ENCODE data around the gene NR2E1.

The NR2E1 gene

DNA sequence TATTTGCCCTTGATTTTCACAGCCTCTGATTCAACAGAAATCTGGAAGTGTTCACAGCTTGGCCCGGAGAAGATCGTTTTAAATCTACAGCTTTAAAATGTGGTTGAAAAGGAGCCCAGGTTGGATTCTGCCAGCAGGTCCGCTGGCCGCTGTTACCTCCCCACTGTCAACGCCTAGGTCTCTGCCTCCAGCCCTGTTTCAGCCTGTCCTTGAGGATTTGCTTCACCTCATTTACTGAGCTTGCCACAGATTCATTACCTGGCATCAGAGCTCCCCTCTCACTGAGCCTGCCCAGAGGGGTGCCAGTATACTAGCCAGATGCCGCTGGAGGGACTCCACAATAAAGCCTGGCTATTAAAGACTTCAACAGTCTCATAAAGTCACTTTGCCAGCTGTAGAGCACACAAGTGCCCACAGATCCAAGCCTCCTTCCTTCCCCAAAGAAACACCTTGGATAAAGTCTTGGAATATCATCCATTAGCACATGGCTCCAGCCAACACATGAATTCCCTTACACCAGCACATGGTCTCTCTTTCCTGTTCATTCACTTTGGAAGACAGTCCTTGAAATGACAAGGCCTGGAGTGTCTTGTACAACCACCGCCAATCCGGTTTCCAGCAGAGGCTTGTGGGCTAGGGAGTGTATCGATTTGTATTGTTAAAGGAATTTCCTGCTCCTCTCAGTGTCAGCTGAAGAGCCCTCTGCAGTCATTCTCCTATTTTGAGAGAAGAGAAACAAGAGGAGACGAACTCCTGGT, 9.5 kb upstream of the NR2E1 start:
- no peak for DNase-seq (ENCODE audit: low read depth)

GRCh38 chr6:108156938-108157233, 8.9 kb upstream of the NR2E1 start:
- no peak for DNase-seq (ENCODE audit: low read depth)

DNA sequence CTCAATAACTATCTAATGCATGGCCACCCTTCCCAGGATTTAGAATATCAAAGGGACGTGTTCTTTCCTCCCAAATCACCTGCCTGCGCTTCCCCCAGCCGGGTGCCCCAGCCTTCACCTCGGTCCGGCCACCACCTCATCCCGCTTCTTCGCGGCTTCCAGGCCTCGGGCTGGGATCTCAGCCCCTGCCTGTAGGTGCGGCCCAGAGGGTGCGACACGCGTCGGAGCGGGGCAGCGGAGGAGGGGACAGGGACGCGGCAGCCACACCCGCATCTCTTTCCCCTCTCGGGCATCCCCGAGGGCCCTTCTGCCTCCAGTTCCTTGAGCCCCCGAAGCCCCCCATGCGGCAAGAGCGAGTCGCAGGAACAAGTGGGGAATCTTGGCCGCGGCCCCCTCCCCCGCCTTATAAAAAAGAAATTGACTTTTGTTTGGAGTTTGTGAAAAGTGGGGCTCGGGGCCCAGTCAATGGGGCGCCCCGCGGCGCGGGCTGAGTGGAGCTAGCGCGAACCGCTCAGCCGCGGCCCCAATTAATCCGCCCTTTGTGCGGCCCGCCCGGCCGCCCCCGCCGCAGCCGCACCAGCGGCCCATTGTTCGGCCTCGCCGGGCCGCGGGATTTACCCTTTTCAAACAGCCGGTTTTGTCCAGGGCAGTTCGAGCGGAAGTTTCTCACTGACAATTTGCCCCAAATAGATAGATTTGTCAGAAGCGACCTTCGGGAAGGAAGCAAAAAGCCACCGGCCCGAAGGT, 8.4 kb upstream of the NR2E1 start:
- DNase-seq (ENCODE audit: low read depth), result no peak

GRCh38 chr6:108157981-108158525, 7.8 kb upstream of the NR2E1 start:
- no peak for DNase-seq (ENCODE audit: low read depth)

GRCh38 chr6:108159981-108160380, 5.8 kb upstream of the NR2E1 start:
- DNase-seq (ENCODE audit: low read depth), result no peak

DNA sequence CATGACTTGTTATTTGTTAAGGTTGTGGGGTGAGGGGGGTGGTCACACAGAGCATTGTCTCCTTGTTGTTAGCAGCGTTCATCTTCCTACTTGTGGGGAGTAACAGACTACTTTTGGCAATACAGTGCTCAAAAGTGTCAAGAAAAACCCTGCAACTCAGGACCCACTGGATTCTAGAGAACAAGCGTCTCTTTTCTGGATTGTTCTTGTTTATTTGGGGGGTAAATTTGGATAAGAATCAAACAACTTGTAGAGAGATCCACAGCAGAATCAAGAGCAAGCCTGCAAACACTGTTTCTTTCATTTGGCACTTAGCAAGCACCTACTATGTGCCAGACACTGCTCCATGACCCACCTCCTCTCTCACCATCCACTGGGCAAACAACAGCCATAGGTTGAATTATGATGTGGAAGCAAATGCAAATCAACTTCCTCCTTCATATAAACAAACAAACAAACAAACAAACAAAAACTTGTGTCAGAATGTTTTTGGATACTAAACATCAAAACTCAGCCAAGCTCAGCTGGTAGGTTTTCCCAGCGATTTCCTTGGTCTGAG, 4.0 kb upstream of the NR2E1 start:
- DNase-seq (ENCODE audit: low read depth), result no peak

DNA sequence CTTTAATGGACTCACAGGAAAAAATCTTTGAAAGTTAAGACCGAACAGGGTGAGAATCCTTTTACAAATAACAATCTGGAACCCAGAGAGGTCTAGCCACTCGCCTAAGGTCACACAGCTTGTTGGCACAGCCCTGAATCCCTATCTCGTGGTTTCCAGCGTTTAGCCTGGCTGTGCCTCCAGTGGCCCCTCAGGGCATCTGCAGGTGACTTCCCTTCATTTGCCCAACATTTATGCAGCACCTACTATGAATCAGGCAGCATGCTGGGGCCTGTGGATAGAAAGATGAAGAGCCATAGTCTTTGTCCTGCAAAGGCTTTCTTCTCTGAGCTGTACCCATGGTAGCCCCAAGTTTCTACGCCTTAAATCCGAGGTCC, 2.6 kb upstream of the NR2E1 start:
- no peak for DNase-seq (ENCODE audit: low read depth)

DNA sequence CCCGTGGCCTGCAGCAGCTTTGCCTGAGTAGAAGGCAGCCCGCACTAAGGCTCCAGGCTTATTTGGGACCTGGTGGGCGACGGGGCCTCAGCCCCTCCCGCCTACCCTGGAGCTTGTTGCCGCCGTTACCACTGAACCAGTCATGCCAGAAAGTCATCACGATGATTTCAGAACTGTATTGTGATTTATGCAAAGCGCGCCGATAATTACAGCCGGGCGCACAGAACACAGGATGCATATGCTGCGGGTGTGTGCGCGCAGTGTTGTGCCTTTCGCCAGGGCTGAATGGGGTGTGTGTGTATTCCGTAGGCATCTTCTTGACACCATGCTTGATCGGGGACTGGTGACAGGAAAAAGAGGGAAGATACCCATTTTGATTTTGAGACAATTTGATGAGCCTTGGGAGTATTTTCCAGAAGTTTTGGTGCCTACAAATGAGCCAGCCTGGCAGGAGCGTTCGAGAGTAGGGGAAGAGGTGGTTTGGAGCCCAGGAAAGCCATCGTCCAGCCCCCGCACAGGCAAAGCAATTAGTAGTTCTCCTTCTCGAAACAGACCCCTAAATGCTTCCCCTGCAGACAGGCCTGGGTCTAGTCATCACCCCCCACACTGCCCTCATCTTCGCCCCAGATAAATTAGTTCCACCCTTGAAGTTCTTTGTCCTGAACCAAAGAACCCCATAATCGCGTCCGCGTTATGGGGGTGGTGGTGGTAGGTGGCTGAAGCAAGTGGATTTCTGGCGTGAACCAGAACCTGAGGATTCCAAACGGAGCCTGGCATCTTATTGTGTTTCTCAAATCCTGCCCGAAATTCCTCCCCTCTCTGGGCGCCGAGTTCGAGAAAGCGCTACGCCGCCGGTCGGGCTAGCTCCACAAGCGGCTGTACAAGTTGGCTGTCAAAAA, 1.9 kb upstream of the NR2E1 start:
- DNase-seq (ENCODE audit: low read depth), result no peak

DNA sequence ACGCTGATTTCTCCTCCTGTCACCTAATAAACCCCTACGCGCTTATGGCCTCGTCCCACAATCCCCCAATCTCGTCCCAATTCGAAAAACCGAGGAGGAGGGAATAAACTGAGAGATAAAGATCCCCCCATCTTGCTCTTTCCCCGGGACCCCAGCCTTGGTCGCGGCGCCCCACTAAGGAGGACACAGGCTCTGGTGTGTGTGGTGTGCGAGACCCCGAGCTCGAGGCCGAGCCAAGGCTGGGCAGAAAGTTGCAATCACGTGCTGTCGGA, 1.3 kb upstream of the NR2E1 start:
- DNase-seq (ENCODE audit: low read depth), result no peak

- no peak for DNase-seq (ENCODE audit: low read depth)
These were observed 761 bp upstream of the NR2E1 start for GRCh38 chr6:108164815-108165706.

DNA sequence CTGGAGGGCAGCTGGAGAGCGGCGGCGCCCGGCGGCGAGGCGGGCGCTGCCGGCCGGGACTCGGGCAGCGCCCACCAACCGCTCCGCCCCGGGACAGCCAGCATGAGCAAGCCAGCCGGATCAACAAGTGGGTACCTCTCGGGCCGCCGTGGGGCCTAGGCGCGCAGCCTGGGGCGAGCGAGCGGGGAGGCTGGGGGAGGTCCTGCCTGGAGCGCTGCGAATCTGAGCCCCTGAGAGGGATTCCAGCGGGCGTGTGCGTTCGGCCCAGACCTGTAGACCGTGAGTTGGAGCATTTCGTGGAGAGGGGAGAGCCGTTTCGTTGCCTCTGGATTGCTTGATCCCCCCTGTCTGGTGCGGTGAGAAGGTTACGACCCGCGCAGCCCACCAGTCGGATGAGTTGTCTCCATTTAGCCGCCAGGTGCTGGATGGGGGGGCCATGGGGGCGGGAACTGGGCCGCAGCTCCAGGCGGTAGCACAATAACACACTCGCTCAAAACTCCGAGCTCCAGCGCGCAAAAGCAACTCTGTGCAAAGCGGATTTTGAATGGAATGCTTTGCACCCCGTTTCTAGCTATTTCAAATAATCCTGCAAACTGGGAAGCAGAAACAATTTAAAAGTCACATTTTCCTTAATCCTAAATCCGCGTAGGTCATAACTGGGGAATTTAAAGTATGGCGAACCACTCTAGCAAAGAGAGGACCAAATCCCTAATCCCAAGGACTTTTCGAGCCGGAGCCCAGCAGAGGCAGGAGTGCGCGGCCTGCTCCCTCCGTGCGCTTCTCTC, 1.0 kb downstream of the NR2E1 start:
- DNase-seq (ENCODE audit: low read depth), result no peak

DNA sequence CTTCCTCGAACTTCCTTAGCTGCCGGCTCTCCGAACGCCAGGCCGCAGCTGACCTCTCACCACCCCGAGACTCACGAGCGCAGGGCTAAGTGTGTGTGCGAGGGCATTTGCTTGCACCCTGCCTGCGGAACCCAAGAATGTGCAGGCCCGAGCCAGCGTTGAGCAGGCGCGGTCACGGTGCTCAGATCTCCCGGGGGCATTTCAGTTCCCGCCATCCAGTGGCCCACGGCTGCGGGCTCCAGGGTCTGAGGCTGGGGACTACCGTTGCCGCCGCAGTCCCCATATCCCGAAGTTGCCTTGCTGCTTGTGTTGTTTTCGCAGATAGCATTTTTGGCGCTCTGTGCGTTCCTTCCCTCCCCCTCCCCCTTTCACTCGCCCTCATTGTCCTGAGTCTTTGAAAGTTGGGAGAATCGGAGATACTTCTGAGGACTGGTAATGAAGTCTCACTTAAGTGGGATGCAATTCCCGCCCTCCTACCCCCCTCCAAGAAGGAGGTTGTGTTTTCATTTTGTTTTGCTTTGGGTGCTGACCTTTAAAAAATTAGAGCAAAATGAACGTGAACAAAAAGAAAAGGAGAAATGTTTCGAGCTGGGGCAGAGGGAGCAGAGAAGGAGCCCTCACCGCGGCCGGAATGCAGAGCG, 1.7 kb downstream of the NR2E1 start:
- no peak for DNase-seq (ENCODE audit: low read depth)

DNA sequence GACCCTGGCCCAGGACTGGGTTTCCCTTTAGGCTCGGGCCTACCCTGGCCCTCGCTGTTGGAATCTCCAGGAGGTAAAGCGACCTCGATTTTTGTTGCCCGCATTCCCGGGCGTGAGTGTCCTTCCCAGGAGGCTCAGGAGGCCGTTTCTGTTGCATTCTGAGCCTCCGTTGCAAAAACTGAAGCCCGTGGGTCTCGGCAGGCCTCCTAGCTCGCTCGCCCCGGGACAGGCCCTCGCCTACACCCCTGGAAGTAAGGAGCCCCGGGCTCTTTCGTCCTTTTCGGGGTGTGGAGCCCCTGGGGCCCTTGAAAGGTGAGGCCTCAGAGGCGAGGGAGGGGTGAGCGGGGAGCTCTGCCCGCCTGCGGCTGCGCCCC, 2.3 kb downstream of the NR2E1 start:
- DNase-seq (ENCODE audit: low read depth), result no peak

DNA sequence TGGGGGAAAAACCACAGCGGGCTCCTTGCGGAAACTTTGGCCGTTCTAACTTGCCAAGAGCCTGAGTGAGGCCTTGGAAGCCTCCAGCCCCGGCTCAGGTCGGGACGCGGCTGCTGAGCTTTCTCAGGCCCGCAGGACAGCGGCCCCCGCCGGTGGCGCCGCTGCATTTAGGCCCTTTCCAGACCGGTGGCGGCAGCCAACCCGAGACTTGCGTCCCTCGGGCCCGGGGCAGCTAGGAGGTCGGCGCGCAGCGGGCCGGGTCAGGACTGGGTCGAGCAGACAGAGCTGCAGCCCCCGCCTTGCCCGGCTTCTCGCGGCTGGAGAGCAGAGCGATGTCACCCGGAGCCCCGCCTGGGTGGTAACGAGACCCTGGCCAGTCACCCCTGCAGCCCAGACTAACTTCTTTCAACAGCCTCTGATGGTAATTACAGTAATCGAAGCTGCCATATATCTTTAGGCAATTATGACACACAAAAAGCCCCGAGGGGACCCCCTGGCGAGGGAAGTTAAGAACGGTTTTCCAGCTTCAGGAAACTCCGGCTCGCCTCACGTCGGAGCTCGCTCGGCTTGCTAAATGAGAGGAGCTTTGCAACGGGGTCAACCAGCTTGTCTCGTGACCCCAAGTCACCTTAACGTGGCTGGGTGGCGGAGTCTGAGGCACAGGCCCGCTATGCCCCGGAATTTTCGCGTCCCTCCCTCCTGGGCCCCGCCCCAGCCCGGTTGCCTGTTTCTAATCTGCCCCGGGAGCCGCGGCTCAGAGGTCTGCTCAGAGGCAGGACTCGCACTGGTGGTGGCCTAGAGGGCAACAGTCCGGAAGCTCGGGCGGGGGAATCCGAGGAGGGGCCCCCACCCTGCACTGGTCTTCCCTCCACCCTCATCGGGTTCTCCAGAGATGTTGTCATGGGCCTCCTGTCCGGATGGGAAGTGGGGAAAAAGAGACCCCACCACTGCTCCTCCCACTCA, 3.0 kb downstream of the NR2E1 start:
- no peak for DNase-seq (ENCODE audit: low read depth)

GRCh38 chr6:108169464-108170331, 3.9 kb downstream of the NR2E1 start:
- DNase-seq (ENCODE audit: low read depth), result no peak

DNA sequence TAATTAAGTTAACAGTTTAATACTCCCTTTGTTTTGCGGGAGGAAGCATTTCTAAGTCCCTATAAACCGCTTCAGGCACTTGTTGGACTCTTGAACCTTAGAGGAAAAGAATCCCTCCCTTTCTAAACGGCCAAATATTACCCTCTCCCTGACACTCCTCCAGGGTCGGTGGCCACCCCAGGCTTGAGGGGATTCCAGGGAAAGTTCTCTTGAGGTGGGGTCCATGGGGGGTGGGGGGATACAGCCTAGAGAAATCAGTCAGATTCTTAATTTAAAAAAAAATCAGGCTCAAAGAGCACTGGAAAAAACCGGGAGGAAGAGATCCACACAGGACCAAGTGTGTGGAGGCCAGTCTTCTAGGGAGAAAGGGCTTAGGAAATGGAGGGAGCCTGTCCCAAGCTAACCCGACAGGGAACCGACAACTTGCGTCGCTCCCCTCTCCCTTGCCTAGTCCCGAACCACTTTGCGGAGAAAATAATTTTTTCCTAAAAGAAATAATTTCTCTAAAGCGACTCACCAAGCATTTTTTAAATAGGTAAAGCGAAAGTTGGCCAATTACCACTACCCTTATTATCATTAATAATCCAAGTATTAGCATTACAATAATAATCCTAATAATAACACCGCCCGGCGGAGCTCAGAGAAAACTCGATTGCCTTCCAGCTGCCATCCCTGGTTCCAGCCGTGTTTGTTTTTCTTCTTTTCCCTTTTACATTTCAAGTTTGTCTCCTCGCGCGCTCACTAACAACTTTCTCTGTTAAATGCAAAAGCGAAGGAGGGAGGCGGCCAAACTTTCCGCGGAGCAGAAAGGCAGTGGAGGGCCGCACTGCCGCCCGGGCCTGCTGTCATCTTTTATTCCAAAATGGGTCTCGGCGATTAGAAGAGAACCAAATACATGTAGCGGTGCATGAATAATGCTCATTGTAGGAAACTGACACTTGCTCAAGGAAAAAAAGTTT, 4.8 kb downstream of the NR2E1 start:
- DNase-seq (ENCODE audit: low read depth), result no peak
